Right lobe of liver (tissue), 4 donors: ENCODE data around the gene PRIM2.
"Not testable (repeated sequence)": the region's sequence is repeated elsewhere in the genome, so short reads cannot be mapped to it uniquely, and the experiment has no call there.

Source experiments
- CTCF ChIP-seq, 4 donors: fragments of 200-600 bp in 3 of 4; fragments of 450-650 bp in 1 of 4; IDR thresholded peaks; one replicate each; pipeline versions ENCODE4 v1.5.1 to v1.8.0; 2016 to 2022; ENCODE audit warnings: antibody characterized with exemption in 4 of 4, mild to moderate bottlenecking in 2 of 4
- POLR2A ChIP-seq: fragments of 450-650 bp; IDR thresholded peaks from one replicate; pipeline ENCODE4 v1.6.1; 2017; ENCODE audit warnings: antibody characterized with exemption, mild to moderate bottlenecking
- donor health status: DM: no; HTN: no; CAD: no.
- donor health status: DM: no; HTN: no; CAD: no.
- donor health status: DM: no; HTN: yes; CAD: no.

DNA sequence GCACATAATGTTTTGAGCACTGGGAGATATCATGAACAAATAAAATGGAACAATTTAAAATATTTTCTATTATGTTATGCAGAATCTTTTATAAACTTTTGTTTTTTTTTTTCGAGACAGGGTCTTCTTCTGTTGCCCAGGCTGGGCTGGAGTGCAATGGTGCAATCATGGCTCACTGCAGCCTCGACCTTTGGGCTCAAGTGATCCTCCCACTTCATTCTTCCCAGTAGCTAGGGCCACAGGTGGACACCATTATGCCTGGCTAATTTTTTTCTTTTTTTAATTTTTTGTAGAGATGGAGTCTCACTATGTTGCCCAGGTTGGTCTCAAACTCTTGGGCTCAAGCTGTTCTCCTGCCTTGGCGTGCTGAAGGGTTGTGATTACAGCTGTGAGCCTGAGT is 220.5 kb downstream of the PRIM2 start:
- not testable (repeated sequence) for TF ChIP-seq CTCF (IDR thresholded peaks at IDR 0.05); POLR2A
